HG02884 (cell line): Measurements from ENCODE around the gene DMKN.
"Not testable (repeated sequence)": the region's sequence is repeated elsewhere in the genome, so short reads cannot be mapped to it uniquely, and the experiment has no call there.

Experiments
- ATAC-seq: cut with Tn5 transposase; IDR thresholded peaks from one replicate; pipeline ENCODE4 v1.9.1; 2021; ENCODE audit warnings: mild to moderate bottlenecking, moderate library complexity; ENCODE audit not compliant: unreplicated experiment

DMKN gene

DNA sequence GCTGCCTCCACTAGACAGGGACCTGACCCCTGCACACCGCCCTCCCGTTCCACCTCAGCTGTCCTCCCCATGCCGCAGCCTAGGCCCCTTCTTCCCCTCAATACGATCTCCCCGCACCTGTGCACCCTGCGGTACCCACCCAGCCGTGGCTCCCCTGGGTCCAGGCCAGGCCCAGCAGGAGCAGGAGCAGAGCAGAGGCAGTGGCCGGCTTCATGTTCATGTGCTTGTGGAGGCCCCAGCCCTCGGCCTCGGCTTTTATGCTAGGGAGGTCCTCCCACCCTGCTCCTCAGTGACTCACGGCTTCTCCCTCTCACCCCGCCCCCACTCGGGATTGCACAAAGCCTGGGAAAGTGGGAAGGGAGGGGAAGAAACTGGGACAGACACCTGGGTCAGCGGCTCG, 11.8 kb downstream of the DMKN start:
- ATAC-seq = no peak

DNA sequence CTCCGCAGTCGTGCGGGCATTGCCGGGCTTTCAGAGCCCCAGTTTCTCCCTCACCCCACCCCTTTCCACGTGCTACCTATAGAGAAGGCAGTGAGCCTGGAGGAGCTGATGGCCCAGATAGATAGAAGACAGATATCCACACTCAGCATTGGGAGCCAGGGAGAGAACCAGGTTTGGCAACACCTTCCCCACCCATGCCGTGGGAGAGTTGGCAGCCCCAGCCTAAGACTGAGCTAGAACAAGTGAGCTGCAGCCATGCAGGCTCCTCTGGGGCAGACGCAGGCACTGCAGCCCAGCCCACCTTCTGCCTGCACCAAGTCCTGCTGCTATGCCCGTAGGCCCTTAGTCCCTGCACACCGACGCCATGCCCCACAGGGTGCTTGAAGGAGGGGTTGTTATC, 12.8 kb downstream of the DMKN start:
- ATAC-seq = no peak

DNA sequence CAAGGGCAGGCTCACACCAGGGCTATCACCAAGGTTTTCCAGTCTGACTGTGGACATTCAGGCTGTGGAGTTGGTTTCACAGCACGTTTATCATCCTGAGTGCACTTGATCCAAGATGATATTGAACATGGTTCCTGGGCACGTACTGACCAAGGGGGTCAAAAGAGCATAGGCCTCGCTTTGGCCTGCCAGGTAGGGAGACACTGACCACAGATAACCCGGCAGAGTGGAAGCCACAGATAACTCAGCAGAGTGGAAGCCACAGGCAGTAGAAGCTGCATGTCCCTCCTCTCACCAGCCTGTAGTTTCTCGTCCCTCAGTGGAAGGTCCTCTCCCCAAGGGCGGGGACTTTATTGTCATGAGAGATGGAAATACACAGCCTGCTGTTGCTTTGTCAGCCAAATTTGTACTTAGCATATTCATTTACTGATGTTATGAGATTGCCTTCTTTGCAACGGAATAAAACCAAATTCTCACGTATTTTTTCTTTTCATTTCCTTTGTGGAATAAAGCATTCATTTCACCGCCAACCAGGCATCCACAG, 14.4 kb downstream of the DMKN start:
- ATAC-seq = no peak

DNA sequence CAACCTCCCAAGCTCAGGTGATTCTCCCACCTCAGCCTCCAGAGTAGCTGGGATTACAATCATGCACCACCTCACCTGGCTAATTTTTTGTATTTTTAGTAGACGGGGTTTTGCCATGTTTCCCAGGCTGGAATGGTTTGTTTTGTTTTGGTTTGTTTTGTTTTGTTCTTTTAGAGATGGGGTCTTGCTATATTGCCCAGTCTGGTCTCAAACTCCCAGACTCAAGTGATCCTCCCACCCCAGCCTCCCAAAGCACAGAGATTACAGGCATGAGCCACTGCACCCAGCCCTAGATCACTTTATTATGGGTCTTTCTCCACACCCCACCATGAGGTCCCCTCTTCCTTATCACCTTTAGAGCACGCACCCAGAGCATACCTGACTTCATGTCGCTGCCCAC, 15.2 kb downstream of the DMKN start:
- ATAC-seq = no peak

DNA sequence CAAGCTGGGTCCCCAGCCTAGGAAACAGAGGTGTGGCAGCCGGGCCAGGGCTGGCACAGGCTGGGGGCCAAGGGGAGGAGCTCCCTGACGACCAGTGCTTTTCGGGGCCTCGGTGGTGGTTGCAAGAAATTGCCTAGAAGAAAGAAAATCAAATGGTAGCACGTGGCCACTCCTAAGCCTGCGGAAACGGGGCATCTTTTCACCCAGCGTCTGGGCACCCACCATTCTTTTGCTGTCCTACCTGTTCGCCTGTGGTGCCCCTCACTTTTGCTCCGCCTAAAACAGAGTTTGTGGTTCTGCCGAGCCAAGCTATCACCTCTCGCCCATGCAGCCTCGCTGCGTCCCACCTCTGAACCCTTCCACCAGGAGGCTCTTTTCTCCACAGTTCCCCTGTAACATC, 16.0 kb downstream of the DMKN start:
- ATAC-seq = no peak

DNA sequence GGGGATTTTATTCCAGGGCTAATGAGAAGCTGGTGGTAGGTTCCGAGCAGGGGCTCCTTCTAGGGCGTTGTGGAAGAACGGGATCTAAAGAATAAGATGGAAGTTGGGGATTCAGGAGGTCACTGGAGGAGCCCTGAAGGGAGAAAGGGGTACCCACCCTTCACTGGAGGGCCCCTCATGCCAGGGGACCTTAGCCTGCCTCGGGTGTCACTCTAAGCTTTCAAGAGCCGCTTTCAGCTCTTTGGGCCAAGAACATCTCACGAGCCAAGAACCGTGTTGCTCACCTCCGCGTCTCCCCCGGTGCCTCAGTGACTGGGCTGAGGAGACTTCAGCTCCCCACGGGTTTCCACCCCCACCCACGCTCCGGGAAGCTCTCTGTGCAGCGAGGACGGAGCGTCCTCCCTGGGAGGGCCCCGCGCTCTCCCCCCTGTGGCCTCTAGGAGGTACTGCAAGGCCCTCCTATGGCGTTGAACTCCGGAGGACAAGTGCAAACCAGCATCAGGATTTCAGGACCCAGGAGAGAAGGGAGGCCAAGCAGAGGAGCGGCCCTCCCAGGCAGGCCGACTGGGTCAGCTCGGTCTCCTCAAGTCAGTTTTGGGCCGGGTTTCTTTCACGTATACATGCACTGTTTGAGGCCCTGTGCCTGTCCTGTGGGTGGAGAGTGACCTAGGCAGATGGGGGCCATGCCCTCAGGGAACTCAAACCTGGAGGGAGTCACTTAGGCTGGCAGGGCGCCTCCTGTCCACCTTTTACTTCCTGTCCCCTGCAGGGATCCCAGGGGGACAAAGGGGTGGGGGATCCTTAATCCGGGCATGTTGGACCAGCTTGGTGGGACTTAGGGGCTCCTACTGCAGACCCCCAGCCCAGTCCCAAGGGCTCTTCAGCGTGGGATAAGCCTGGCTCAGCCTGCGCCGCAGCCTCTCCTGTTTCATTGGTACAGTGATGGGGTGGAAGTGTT, 18.1 kb downstream of the DMKN start:
- ATAC-seq = no peak

DNA sequence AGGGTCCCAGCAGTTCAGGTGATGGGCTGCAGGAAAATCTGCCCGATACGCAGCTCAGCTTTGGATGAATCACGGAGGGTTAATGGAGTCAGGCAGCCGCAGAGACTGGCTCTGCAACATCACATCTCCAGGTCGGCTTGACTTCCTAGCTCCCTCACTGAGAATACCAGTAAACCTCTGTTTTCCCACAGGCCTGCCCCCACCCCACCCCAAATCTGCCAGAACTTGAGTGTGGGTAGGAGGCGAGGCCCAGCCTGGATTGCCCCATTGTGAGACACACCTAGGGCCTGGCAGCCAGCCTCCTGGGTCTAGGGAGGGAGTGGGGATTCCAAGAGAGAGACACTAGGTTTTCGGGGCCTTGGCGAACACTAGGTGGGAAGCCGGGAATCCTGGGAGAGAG, 19.5 kb downstream of the DMKN start:
- no peak for ATAC-seq

DNA sequence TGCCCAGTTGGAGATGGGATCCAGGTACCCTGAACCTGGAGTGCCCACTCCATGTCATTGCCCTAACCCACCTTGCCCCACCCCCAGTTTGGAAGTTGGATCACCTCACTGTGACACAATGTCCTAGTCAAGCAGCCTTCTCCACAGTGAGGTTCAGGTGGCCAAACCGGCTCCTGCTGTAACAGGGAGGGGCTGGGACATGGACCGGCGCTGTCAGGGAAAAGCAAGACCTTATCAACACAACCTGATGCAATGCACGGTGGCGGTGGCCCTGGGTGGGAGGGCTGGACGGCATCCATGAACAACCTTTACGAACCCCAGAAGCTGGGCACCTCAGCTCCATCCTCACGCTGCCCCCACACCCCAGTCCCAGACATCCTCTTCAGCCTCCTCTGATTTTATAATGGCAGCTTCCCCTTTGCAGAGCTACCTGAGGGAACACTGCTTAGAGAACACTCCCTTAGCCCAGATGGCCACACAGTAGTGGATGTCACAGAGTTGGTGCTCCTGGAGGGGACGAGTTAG, 21.6 kb downstream of the DMKN start:
- no peak for ATAC-seq

DNA sequence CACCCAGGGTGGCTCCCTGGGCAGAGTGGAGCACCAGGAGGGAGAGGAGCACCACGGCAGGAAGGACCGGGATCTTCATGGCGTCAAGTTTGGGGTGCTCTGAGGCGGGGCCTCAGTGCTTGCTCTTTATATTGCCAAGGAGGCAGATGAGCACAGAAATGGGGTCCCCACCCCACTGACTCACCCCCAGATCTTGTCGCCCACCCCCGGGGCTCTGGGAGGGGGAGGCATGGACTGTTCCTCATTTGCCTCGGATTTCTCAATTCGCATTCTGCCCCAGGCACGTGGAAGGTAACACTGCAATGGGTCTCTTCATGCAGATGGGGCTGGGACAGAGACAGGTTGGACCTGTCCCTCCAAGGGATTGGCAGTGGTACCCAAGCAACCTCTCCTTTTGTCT, 23.1 kb downstream of the DMKN start, which contains the start of gene KRTDAP:
TSS of gene KRTDAP (minus strand) at position 101 of the 400 bp plus-strand sequence. CDS start at position 79, 22 bp downstream.
- no peak for ATAC-seq

DNA sequence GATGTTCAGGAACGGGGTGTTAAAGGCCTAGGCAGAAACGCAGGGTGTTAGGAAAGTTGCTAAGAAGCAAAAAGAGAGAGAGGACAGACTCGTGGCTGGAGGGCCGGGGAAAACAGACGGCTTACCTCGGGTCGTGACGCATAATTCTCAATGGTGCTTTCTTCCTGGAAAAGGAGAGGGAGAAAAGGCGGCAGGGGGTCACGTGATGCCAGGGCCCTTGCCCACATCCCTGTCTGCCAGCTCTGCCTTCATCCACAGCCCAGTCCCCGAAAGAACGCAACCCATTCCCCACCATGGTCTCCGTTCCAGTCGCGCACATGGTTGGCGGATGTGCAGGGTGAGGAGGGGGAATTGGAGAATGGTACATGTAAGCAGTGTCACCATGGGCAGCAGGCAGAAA, 24.8 kb downstream of the DMKN start:
- no peak for ATAC-seq

DNA sequence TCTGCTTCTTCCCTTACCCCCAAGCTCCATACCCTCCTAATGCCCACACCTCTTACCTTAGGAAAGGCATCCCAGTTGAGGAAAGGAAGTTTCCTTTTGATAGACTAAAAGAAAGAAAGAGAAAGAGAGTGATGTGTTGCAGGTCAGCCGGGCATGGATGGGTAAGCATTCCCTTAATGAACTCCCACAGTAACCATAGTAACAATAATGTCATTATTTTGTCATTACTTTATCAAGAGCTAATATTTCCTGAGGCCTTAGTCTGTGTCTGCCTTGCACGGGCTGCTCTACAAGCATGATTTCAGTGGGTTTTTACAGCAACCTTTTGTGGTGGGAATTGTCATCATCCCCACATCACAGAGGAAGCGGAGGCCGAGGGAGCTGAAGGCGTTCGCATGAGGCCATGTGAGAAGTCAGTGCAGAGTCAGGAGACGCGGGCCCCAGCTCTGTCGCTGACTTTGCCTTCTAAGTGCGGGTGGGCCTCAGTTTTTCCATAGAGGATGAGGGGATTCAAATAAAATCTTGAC, 25.7 kb downstream of the DMKN start:
- ATAC-seq = no peak

DNA sequence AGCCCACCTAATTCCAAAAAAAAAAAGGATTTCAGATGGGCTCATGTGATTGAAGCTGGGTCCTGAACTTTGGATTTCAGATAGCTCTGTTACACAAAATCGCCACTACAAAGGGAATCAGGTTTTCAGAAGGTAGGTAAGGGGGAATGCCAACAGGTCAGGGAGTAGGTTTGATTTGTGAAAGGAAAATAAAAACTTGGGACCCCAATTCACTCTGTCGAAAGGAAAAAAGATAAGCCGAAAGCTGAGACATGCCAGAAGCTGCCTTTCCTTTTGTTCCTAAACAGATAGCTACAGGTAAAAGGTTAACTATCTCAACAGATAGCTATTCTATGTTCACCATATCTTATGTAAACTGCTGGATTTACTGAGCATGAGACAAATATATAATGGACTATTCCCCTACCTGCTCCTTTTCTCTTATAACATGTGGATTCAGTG, 27.2 kb downstream of the DMKN start:
- ATAC-seq = no peak

DNA sequence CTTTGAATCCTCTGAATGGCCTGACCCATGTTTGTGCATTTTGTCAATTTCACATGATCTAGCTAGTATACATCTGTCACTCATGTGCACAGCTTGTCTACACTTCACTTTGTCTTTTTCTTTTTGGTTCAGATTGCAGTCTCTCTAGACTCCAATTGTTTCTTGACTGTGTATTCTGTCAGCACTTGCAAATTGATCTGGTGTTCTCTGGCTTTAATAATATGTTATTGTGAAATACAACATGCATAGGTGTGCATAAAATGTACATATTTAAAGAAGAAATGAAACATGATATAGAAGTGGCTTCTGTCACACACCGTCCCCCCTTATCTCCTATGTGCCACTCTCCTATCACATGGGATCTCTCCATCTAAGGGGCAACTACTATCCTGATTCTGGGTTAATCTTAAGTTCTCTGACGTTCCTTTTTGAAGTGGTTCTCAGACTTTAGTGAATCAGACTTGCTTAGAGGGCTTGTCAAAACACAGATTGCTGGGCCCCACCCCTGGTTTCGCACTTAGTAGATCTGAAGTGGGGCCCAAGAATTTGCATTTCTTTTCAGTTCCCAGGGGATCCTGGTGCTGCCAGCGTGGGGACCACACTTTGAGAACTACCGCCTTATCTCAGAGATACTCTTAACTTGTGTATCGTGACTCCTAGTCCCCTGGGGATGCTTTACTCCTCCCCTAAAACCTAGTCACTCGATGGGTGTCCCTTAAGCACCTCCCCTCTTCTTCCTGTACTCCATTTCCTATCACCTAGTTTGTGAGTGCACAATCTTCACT, 29.0 kb downstream of the DMKN start:
- no peak for ATAC-seq

DNA sequence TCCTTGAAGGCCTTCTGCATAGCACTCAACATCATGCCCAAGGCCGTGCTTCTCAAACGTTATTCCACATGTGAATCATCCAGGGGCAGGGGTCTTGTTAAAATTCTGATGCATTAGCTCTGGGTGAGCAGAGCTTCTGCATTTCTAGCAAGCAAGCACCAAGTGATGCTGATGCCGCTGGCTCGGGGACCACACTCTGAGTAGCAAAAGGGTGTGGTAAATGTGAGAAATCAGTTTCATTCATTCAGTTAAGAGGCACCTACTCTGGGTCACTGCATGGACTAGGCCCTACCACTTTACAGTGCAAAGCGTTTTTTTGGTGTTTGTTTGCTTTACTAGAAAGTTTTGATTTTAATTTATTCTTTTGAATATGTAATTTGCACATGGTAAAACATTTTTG, 30.4 kb downstream of the DMKN start:
- no peak for ATAC-seq

DNA sequence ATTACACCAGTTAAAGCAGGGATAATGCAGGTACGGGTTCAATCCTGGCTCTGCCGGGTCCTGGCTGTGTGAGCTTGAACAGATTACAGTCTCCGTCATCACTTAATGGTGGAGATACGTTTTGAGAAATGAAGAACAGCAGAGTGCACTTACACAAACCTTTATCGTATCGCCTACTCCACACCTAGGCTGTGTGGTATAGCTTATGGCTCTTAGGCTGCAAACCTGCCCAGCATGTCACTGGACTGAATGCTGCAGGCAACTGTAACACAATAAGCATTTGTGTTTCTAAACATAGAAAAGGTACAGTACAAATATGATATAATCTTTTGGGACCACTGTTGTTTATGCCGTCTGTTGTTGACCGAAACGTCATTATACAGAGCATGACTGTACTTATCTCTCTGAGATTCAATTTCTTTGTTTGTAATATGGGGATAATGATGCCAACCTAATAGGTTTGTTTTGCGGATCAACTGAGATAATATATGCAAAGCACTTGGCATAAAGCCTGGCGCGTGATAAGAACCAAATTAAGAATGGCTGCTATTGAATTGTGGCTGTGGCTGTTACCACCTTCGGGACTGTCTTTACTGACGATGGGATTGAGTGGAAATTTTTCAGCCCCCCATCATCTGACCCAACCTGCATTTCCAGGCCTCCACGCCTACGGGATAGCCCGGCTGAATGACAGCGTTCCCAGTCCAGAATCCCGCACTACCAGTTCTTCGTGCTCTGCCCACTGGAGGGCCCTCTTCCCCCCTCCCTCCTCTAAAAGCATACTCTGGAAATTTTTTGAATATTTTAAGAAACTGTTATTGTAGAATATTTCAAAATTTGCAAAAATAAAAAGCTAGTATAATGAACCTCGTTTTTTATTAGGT, 34.4 kb downstream of the DMKN start:
- ATAC-seq = no peak

DNA sequence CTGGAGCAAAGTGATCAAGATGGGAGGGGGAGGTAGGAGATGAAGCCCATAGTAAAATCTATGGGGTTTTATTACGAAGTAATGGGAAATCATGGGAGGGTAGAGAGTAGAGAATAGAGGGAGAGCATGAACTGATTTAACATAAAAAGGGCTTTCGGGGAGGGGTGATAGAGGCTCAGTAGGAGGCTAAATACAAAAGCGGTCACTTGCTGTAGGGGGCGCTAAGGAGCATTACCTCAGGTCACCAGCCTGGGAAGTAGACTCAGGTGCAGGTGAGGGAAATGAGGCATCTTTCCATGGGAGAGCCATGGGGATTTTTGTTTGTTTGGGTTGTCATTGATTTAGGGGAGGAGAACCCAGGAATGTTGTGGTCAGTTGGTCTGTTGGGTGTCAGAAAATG, 37.3 kb downstream of the DMKN start:
- ATAC-seq = no peak

DNA sequence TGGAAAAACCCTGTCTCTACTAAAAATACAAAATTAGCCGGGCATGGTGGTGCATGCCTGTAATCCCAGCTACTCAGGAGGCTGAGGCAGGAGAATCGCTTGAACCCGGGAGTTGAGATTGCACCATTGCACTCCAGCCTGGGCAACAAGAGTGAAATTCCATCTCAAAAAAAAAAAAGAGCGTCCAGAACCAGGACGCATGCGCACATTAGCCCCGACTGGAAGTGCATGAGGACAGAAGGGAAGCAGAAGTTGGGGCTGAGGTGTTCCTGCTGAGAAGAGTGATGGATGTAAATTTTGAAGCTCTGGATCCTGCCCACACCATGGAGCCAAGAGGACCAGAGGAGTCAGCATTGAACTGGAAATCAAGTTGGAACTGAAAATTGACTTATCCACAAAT, 38.9 kb downstream of the DMKN start:
- ATAC-seq = not testable (repeated sequence)

DNA sequence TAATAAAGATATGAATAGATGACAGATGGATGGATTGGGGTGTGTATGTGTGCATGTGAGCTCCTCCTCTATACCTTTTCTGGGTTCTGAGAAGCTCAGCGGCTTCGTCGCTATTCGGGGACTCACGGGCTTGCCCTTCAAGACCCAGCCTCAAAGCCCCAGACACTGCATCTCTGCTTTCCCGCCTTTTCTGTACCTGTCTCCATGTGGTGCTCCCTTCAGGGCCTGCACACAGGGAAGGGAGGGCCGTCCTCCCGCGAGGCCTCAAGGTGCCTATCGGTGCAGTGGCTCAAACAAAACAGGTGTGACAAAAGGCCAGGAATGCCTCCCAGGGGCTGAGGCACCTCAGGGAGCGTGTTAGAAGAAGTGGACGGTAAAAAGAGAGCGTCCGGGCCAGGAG, 39.3 kb downstream of the DMKN start:
- ATAC-seq = no peak

DNA sequence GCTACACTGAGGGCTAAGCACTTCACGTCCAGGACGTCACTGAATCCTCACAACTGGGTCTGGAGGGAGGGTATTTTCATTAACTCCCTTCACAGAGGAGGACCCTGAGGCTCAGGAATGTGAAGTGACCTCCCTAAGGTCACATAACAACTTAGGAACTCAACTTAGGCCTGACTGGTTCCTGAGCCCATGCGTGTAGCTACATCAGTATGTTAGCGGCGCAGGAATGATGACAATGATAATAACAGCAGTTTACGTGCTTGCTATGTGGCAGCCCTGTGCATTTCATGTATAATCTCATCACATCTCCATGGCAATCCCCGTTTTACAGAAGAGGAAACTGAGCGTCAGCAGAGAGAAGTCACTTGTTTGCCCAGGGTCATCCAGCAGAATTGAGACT, 41.5 kb downstream of the DMKN start:
- ATAC-seq = no peak

DNA sequence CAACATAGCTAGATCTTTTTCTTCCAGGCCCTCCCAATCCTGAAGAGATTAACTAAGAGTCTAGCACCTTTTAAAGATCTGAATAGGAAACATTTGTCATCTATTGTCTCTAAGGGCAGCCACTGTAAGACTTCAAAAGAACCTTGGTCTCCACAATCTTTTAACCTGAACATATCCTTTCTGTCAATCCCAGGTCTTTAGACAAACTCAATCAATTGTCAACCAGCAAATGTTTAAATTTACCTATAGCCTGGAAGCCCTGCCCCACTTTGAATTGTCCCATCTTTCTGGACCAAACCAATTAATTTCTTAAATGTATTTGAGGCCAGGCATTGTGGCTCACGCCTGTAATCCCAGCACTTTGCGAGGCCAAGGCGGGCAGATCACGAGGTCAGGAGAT, 42.4 kb downstream of the DMKN start:
- ATAC-seq = not testable (repeated sequence)
